ENCODE measurements around the gene MYO5C. TPM values are rescaled to one million over a fixed set of nuclear protein-coding genes. Genes with fewer than 3 reads are reported as not detected.

Gene MYO5C
- total and polyA plus RNA-seq, 2 of the 4 experiments (the other 2 are of a cell fraction) = under 0.01 to 0.03 TPM

DNA sequence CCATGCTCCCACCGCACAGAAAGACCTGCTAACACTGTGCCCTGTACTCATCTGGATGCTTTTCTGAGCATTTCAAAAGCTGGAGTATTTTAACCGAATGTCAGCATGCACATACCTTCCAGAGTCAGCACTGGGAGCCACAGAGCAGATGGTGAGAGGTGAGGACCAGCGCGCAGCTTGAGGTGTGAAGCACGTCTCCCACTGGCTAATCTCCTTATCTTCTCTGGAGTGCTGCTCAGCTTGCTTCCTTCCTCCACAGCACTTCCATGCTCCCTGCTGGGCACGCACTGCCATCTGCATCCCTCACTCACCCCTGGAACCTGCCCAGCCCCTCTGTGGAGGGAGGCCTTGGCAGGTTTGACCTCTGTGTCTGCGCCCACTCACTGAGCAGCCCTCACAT is 104.4 kb downstream of the MYO5C start, which contains the start of gene GNB5:
Gene GNB5 (minus strand): TSS at position 186 of the 400 bp plus-strand sequence. CDS start 6,716 bp downstream, outside the sequence.
- TF ChIP-seq, protein P1, sequence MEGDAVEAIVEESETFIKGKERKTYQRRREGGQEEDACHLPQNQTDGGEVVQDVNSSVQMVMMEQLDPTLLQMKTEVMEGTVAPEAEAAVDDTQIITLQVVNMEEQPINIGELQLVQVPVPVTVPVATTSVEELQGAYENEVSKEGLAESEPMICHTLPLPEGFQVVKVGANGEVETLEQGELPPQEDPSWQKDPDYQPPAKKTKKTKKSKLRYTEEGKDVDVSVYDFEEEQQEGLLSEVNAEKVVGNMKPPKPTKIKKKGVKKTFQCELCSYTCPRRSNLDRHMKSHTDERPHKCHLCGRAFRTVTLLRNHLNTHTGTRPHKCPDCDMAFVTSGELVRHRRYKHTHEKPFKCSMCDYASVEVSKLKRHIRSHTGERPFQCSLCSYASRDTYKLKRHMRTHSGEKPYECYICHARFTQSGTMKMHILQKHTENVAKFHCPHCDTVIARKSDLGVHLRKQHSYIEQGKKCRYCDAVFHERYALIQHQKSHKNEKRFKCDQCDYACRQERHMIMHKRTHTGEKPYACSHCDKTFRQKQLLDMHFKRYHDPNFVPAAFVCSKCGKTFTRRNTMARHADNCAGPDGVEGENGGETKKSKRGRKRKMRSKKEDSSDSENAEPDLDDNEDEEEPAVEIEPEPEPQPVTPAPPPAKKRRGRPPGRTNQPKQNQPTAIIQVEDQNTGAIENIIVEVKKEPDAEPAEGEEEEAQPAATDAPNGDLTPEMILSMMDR (conservative IDR thresholded peaks at IDR 0.05; ENCODE audit: low read depth, low read length) = no peak
- TF ChIP-seq RAD21 (IDR thresholded peaks at IDR 0.05; ENCODE audit: low read length) (no peak), NFE2L2 (IDR thresholded peaks at IDR 0.05; ENCODE audit: low read depth, low read length) (no peak), CHD1 (IDR thresholded peaks at IDR 0.05; ENCODE audit: low read depth, low read length) (no peak), POLR2A (IDR thresholded peaks at IDR 0.05; ENCODE audit: low read depth, low read length) (no peak), BHLHE40 (IDR thresholded peaks at IDR 0.05; ENCODE audit: low read depth, low read length) (no peak), RCOR1 (IDR thresholded peaks at IDR 0.05; ENCODE audit: insufficient replicate concordance, low read length) (no peak), USF2 (IDR thresholded peaks at IDR 0.05; ENCODE audit: low read depth, low read length) (no peak), MXI1 (IDR thresholded peaks at IDR 0.05; ENCODE audit: borderline replicate concordance, low read depth, low read length) (no peak), CEBPB (IDR thresholded peaks at IDR 0.05; ENCODE audit: low read depth, low read length) (no peak), MAFK (IDR thresholded peaks at IDR 0.05; ENCODE audit: low read depth, low read length) (no peak), FOS (IDR thresholded peaks at IDR 0.05; ENCODE audit: low read depth, low read length) (no peak), MAZ (IDR thresholded peaks at IDR 0.05; ENCODE audit: borderline replicate concordance, low read depth, low read length) (no peak), SMC3 (IDR thresholded peaks at IDR 0.05; ENCODE audit: low read depth, low read length) (no peak), RFX5 (IDR thresholded peaks at IDR 0.05; ENCODE audit: low read depth, low read length) (no peak)
- TF ChIP-seq, protein P2, sequence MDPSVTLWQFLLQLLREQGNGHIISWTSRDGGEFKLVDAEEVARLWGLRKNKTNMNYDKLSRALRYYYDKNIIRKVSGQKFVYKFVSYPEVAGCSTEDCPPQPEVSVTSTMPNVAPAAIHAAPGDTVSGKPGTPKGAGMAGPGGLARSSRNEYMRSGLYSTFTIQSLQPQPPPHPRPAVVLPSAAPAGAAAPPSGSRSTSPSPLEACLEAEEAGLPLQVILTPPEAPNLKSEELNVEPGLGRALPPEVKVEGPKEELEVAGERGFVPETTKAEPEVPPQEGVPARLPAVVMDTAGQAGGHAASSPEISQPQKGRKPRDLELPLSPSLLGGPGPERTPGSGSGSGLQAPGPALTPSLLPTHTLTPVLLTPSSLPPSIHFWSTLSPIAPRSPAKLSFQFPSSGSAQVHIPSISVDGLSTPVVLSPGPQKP (IDR thresholded peaks at IDR 0.05; ENCODE audit: borderline replicate concordance, low read depth, low read length) = no peak
- Histone ChIP-seq H3K4me2 (ENCODE audit: low read depth, low read length) (no peak within 1 kb of the TSS), H4K8ac (ENCODE audit: low read depth in 2 of 2, low read length in 2 of 2) (no peak within 1 kb of the TSS), H4K5ac (ENCODE audit: low read depth, low read length) (no peak within 1 kb of the TSS), H3K4me3 (ENCODE audit: insufficient read depth, low read depth, low read length) (no peak within 1 kb of the TSS), H3K27me3 (ENCODE audit: control insufficient read depth, insufficient read depth, low read length) (peaks cover 8% of the 10 kb centered on the region), H2AFZ (replicated peaks; ENCODE audit: low read length, poor library complexity) (peak within 1 kb of the TSS; percentile 59), H3K36me3 (ENCODE audit: control insufficient read depth, insufficient read depth, low read length) (no peaks in the 10 kb centered on the region), H2BK120ac (ENCODE audit: low read depth, low read length) (no peak within 1 kb of the TSS), H3K9me3 (ENCODE audit: control insufficient read depth, insufficient read depth, low read length) (no peaks in the 10 kb centered on the region), H3K4ac (ENCODE audit: low read depth, low read length) (no peak within 1 kb of the TSS), H3K79me1 (ENCODE audit: low read depth in 1 of 2, low read length in 2 of 2) (no peaks in the 10 kb centered on the region), H4K91ac (ENCODE audit: insufficient read depth, low read depth, low read length) (no peak within 1 kb of the TSS), H3K14ac (replicated peaks; ENCODE audit: low read depth, low read length) (0 out of 2 replicates have a peak within 1 kb of the TSS, but pooled peaks have one; percentile 4), H3K27ac (ENCODE audit: insufficient read depth, low read length) (no peak within 1 kb of the TSS), H2AK9ac (replicated peaks; ENCODE audit: low read depth, low read length, poor library complexity) (no peak within 1 kb of the TSS), H3K23ac (ENCODE audit: low read depth, low read length) (no peak within 1 kb of the TSS), H2BK5ac (ENCODE audit: low read depth, low read length, poor library complexity, severe bottlenecking) (no peak within 1 kb of the TSS), H3K9me1 (ENCODE audit: insufficient read depth, low read length) (no peaks in the 10 kb centered on the region), H3K18ac (ENCODE audit: low read depth, low read length) (no peak within 1 kb of the TSS), H2BK15ac (ENCODE audit: low read depth, low read length) (no peak within 1 kb of the TSS), H3K56ac (ENCODE audit: extremely low read depth, insufficient read depth, low read length) (no peak within 1 kb of the TSS), H2BK20ac (ENCODE audit: low read depth, low read length) (no peak within 1 kb of the TSS), H3K9ac (ENCODE audit: low read depth, low read length) (no peak within 1 kb of the TSS), H3K4me1 (ENCODE audit: control insufficient read depth, insufficient read depth, low read length) (peaks cover 3% of the 10 kb centered on the region; the same call in 1 of the 2 replicates), H2AK5ac (ENCODE audit: low read depth, low read length) (no peak within 1 kb of the TSS), H4K20me1 (ENCODE audit: insufficient read depth, low read length) (no peaks in the 10 kb centered on the region)
- POLR2A ChIA-PET (ENCODE audit: unreplicated experiment) = no interaction called here
- WGBS, 2 experiments (ENCODE audit: extremely low coverage in 2 of 2, insufficient read length in 1 of 2) = 43% methylated on average over 1 of the region's 7 CpGs; no CpG with 5 or more reads in 1 of the 2 experiments
- dilution Hi-C loops (cut with HindIII; ENCODE audit: low sequenced_read_pairs, unreplicated experiment) (no loop called here), intact Hi-C loops (cut with micrococcal nuclease) (no loop called here), in situ Hi-C loops (cut with MboI; ENCODE audit: low sequenced_read_pairs) (no loop called here)
- ATAC-seq (ENCODE audit: low read depth) (no peak), DNase-seq (no peak)
- CTCF ChIA-PET = interaction anchor here (0.6 to 1.2 kb wide), 4 partner anchors 17 to 543 kb away, joined by 3 to 6 read pairs (median 4); no protein-coding TSS in a partner anchor
- BruUV-seq (replicated peaks) = no TSS peak
